ENCODE measurements around the gene ERVFRD-1.

DNA sequence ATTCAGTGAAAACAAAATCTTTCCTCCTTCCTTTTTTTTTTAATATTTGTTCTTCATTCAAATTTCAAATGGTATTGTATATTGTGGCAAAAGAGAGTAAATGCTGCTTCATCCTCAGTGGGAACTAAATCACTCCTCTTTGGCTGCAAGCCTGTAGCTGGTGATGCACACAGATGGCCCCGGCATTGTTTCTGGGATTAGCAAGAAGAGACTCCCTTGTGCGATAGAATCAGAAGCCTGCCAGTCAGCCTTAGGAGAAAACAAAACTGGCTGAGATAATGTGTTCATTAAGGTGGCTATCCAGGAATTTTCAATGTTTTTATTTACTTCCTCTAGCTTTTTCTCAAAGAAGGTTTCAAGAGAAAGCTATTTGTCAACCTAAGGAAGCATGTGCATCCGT is 46.7 kb downstream of the ERVFRD-1 start:
- TF ChIP-seq CTCF (IDR thresholded peaks at IDR 0.05) = no peak
- no peak for TF ChIP-seq POLR2A (IDR thresholded peaks at IDR 0.05)
